ENCODE results near the gene MSH2.

- no peak for TF ChIP-seq EZH2 (IDR thresholded peaks at IDR 0.05; ENCODE audit: low read length, missing control alignments)
- TF ChIP-seq CTCF (conservative IDR thresholded peaks at IDR 0.05 in 1 of 2, IDR thresholded peaks at IDR 0.05 in 1 of 2; ENCODE audit: low read depth in 1 of 2, low read length in 2 of 2): no peak
Measured at GRCh38 chr2:47455411-47455810, 52.5 kb downstream of the MSH2 start.
